ENCODE results near the gene SYNM. TPM values are rescaled to one million over a fixed set of nuclear protein-coding genes. Genes with fewer than 3 reads are reported as not detected.

SYNM gene
- total RNA-seq, 2 donors from 2014 or later = 1.4 to 2.7 TPM

Other genes starting within 250 kb of the SYNM start
- gene PGPEP1L, start 97.3 kb upstream of the SYNM start, total RNA-seq = not detected
- under 1 TPM in 1 of 2 donors, not detected in 1; 0.30 TPM for gene TTC23, start 144.5 kb downstream of the SYNM start, total RNA-seq
- 10 to 100 TPM; 12.6 to 15.6 TPM for gene LRRC28, start 146.4 kb downstream of the SYNM start, total RNA-seq

Measured in T-helper 17 cell (primary cell).